Stimulated activated CD4-positive, alpha-beta T cell treated with anti-CD3 and anti-CD28 coated beads, TNF-alpha, amount 100 ng/mL, for 24 hours (primary cell): Measurements from ENCODE around the gene S100P.
"Not testable (repeated sequence)": the region's sequence is repeated elsewhere in the genome, so short reads cannot be mapped to it uniquely, and the experiment has no call there.

Source experiments
- DNase-seq, 3 experiments: peaks; one replicate each; pipeline ENCODE4 v3.0.0-alpha.2; 2020; ENCODE audit warnings: low read depth in 3 of 3

The S100P gene

DNA sequence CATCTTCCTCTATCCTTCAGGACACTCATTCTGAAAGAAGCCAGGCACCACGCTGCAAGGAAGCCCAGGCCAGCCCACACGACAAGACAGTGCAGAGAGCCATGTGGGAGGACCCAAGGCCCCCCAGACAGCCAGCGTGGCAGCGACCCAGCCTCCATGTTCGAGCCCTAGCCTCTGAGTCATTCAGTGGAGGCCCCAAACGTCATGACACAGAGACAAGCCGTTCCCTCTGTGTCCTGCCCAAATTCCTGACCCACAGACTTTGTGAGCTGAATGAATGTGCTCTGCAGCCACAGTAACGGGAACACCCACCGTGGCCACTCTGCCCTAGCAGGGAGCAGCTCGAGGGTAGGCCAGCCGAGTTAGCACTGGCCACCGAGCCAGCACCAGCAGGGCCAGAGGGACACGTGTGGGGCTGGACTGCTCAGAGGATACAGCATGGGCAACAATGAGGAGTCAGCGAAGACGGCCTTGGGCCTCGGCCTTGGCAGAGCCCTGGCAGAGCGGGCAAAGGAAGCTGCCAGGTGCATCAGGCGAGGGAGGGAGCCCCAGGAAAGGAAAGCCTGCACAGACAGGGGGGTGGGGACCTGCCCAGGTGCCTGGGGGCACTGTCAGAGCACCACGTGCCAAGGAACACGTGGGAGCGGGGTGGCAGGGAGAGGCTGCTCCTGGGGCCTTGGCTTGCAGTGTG, 30.9 kb downstream of the S100P start:
- DNase-seq: no peak

DNA sequence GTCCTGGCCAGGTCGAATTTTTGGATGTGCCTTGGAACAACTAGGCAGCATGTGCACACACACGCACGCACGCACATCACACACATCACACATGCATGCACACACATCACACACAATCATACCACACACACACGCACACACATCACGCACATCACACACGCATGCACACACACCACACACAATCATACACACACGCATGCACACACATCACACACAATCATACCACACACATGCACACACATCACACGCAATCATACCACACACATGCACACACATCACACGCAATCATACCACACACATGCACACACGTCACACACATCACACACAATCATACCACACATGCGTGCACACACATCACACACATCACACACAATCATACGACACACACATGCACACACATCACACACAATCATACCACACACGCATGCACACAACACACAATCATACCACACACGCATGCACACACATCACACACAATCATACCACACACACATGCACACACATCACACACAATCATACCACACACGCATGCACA, 31.8 kb downstream of the S100P start:
- DNase-seq: not testable (repeated sequence)

DNA sequence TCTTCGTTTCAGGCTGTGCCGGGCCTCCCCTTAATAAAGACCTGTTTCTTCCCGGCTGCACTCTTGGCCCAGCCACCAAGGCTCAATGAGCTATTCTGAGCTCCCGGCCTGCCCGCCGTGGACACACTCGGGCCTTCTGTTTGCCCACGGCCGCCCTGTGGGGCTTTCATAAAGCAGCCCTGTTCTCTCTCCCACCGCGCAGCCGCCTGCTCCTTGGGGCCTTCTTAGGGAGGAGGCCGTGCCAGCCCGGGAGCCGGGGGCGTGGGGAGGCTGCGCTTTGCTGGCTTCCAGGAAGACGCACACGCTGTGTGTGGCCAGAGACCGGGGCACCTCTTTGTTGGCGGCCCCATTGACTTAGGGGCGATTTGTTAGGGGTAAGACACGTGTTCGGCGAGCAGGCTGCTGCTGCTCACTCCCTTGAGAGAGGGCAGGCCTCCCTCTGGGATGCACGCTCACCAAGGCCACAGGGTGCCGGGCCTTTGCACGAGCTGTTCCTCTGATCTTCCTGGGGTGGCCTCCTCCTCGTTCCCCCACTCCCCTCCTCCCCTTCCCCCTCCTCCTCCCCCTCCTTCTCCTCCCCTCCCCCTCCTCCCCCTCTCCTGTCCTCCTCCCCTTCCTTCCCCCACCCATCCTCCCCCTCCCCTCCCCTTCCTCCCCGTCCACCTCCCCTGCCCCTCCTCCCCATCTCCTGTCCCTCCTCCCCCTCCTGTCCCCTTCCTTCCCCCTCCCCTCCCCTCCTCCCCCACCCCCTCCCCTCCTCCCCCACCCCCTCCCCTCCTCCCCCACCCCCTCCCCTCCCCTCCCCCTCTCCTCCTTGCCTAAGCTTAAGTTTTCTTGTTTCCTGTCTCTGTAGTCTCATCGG, 33.6 kb downstream of the S100P start:
- DNase-seq: no peak

DNA sequence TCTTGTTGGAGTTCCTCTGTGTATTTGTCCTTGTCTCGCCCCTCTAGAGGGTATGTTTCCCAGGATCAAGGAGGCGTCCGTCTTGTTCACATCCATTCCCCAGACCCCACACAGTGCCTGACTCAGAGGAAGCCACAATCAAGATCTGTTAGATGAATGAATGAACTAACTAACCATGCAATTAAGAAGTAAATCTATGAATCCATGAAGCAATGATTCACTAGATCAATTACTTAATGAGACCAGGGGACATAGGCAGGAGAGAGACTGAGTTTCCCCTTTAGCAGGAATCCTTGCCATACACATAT, 34.2 kb downstream of the S100P start:
- DNase-seq: no peak

DNA sequence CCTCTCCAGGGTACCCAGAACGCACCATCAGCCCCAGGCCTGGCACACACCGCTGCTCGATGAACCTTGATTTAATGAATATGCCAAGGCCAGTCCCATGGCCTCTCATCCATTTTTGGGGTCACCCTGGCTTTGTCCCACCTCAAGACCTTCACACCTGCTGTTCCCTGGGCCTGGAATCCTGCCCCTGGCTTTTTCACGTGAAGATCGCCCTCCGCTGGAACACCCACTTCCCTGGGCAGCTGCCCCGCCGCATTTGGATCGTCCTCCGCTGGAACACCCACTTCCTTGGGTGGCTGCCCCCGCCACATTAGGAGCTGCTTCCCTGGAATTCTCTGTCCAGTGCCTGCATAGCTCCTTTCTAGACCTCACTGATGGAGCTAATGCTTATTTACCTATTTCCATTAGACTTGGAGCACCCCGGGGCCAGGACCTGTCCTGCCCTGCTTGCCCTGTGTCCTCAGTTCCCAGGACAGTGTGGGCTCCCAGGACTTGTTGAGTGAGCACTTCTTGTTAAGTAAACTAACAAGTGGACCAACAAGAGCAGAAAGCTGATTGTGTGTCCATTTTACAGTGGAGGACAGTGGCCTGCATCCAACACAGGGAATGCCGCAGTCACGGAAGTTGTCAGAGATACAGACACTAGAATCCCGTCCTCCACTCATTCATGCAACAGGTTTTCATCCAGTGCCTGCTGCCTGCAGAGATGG, 34.8 kb downstream of the S100P start:
- DNase-seq: no peak

DNA sequence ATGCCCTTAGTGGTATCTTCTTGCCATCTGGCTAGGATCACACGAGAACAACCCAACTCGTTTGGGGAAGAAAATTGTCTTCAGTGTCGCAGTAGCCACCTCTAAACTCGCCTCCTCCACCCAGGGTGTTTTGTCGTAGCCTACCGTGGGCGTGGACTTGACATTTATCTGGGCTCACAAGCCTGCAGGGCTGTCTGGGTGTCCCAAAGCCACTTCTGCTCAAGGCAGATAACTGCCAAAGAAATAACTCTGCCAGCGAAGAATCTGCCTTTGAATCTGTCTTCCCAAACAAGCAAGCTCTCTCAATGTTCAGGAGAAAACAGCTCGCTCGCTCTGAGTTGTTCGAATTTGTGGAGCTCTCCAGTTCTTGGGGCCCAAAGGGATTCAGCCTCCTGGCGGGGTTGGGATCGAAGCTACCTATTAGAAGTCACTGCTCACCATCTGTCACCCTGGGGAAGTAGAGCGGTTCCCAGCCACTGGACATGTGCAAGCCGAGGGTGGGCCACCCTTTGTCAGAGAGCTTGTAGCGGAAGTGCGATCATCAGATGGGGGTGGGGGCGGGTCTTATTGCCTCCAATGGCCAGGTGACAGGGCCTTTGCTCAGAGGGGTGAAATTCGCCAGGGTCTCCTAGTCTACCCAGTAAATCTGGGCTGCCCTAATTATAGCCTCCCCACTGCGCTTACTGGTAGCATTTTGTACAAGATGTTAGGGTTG, 37.1 kb downstream of the S100P start:
- DNase-seq: no peak

DNA sequence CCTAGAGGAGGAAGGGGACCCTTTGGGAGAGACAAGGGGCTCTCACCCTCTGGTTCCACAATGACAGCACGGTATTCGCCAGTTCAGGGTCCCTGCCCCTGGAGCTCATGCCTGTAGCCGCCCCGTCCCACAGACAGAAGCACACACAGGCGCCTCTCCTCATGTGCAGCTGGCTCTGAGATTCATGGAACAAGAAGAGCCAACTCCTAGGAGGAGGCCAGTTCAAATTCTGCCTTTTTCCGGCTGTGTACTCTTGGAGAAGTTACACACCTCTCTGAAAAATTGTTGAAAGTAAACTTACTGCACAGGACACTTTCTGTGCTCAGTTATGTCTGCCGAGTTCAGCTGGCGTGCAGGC, 37.6 kb downstream of the S100P start:
- DNase-seq: no peak

DNA sequence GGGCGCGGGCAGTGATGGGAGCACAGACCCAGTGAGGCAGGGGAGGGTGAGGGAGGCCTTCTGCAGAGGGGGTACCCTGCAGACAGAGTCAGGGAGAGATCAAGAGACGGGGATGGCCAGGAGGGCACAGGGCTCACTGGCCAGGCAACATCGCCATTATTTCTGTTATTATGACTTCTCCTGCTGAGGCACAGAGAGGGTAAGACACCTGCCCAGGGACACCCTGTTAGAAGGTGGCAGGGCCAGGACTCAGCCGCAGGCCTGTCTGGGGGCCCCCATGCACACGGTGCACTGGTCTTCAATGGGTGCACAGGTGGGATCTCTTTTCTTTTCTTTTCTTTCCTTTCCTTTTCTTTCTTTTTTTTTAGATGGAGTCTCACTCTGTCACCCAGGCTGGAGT, 38.1 kb downstream of the S100P start:
- DNase-seq: no peak

DNA sequence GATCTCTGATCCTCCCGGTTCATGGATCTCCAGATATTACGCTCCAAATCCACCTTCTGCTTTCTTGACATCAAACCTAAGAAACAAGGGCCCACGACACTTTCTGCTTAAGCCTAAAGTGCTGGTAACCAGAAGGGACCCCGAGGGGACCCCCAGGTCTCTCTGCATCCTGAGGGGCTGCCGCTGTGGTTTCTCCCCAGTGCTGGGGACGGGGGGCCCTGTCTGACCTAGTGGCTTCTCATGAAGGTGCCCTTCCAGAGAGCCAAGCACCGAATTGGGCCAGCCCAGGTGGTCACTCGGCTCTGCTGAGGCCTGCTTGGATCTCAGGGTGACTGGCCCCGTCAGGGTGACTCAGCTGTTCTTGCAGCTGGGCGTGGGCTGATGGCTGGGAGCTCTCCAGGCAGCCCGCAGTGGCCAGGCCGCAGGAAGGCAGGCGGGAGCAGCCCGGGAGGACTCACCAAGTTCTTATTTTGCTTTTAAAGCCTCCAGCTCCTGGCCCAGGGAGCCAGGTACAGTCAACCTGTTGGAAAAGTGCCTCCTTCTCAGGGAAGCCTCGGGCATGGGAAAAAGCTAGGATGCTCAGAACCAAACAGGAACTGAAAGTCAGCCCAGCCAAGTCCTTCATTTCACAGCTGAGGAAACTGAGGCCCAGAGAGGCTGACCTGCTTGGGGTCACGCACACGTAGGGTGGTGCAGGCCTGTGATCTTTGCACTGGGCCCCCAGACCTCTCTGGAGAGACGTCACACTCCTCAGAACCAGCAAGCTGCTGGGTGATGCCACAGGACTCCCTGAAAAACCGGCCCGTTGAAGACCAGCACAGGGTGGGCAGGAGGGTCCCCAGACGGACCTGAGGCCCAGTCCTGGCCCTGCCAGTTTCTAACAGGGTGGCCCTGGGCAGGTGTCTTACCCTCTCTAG, 39.0 kb downstream of the S100P start:
- DNase-seq: no peak

DNA sequence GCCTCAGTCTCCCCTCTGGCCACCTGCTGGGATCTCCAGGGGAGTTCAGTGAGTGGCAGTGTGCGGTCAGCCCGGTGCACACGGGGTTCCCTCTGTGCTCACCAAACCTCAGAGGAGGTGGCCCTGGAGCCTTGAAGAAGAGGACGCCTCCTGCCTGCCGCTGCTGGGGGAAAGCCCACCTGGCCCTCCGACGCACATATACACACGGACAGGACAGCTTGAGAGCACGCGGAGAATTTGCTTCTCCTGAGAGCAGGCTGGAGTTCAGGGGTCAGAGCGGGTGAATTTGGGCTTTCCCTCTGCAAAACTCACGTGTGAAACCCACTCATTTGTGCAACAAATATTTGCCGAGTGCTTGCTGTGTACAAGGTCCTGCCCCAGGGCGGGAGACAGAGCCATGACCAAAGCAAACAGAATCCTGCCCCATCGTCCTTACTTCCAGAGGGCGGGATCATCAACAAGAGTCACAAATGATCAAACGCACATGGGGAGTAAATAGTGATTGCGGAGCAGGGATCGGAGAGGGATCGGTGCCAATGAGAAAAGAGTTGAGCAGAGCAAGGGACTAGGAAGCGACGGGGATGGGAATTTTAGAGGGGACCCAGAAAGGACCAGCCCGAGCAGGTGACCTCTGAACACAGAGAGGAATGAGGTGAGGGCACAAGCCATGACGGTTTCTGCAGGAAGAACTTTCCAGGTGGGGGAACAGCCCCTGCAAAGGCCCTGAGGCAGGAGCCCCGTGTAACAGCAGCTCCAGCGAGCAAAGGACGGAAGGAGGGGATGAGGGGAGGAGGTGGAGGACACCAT, 39.9 kb downstream of the S100P start:
- no peak for DNase-seq

DNA sequence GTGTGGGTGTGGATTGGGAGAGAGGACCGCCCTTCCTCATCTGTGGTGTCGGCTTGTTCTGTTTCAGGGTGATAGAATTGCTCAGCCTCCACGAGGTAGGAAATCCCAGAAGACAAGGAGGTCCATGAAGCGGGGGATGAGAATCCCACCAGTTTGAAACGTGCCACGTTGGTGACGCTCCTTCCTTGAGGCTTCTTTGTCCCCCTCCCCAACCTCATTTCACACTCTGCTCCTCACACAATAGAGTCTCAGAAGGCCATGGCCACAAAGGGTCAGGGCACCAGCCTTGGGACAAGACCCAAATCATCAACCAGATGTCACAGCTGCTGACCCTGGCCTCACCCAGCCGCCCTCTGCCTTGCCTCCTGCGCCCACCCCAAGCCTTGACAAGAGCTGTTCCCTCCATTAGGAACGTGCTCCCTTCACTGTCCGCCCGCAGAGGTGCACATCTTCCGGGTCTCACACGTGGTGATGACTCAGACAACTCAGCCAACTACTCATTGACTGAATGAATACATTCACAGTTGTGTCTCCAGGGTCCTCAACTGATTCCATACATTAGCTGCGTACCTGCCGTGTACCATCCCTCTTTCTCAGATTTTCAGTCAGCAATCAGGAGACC, 40.6 kb downstream of the S100P start:
- DNase-seq: no peak

DNA sequence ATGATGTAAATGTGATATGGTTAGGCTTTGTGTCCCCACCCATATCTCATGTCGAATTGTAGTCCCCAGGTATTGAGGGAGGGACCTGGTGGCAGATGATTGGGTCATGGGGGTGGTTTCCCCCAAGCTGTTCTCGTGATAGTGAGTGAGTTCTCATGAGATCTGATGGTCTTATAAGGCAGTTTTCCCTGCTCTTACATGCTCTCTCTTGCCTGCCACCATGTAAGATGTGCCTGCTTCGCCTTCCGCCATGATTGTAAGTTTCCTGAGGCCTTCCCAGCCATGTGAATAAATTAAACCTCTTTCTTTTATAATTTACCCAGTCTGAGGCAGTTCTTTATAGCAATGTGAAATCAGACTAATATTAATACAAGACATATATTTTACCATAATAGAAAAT, 46.2 kb downstream of the S100P start:
- no peak for DNase-seq

DNA sequence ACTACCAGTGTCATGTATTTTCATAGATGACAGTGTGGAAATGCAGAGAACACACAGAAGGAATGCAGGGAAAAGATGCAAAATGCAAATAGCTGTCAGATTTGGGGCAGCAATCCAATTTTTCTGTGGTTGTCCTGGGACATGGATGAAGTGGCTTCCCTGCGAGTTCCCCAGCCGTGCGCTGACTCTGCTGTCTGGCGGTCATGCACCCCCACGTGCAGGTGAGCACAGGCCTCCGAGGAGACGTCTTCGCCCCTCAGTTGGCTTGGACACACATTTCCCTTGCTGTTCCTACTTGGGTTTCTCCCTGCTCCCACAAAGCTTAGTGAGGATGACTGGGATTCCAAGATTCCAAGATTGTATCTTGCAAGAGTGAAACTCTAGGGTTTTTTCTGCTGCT, 46.7 kb downstream of the S100P start:
- DNase-seq: no peak

DNA sequence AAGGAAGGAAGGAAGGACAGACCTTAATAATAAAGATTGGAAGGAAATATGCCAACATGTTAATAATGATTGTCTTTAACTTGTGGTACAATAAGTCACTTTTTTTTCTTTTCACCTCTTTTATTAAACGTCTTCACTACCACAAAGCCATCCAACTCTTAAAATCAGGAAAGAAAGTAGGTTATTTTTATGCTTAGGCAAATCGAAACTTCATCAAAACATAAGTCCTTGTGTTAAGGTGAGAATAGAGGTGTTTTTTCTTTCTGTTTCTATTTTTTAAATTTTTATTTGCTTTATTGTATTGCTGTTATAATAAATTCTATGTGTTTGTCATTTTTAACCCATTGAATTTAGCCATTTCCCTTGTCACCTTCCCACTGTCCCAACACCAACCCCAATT, 48.8 kb downstream of the S100P start:
- DNase-seq: no peak

DNA sequence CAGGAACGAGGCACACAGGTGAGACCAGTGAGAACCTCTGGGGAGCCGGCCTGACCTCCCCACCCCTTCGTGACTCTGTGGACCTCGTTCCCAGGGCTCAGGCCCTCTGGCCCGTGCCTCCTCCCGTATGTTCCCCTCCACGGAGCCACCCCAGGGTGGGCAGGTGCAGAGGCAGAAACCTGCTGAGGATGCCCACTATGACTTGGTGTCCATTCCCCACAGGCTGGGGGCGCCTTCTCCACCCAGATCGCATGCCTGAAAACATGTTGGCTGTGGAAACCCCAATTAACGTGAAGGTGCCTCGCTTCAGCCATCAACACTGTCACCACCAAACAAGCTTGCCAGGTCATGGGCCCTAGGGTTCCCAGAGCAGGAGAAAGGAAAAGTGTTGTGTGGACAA, 49.3 kb downstream of the S100P start:
- DNase-seq: no peak
